Gastrocnemius medialis (tissue), 4 donors: ENCODE measurements around the gene ADARB2. TPM values are rescaled to one million over a fixed set of nuclear protein-coding genes. Genes with fewer than 3 reads are reported as not detected.

Source experiments
- ATAC-seq, 2 donors: fragments of 150-250 bp; one replicate each; pipeline ENCODE4 v1.9.1; 2016
- DNase-seq, 2 donors: peaks; one replicate each; pipeline ENCODE4 v3.0.0-alpha.2; 2019
- H3K27ac ChIP-seq, 4 donors: fragments of 200-600 bp; sonication (generic); 1 replicate in 1 of 4; 2 replicates in 3 of 4; pipeline ENCODE4 v1.5.1; 2016 to 2018; ENCODE audit warnings: mild to moderate bottlenecking in 2 of 4, moderate library complexity in 1 of 4
- H3K27me3 ChIP-seq, 3 donors: fragments of 200-600 bp; sonication (generic) in 2 of 3; 1 replicate in 1 of 3; 2 replicates in 2 of 3; pipeline versions ENCODE4 v1.5.1 to v1.6.0; 2016 to 2019; ENCODE audit warnings: mild to moderate bottlenecking in 1 of 3, moderate library complexity in 1 of 3
- H3K36me3 ChIP-seq, 2 donors: fragments of 200-600 bp; sonication (generic) in 1 of 2; one replicate each; pipeline ENCODE4 v1.5.1; 2017 to 2018
- H3K4me1 ChIP-seq, 2 donors: fragments of 200-600 bp; sonication (generic) in 1 of 2; one replicate each; pipeline ENCODE4 v1.5.1; 2016 to 2017; ENCODE audit warnings: mild to moderate bottlenecking in 2 of 2
- H3K4me3 ChIP-seq, 4 donors: fragments of 200-600 bp; sonication (generic) in 3 of 4; 1 replicate in 1 of 4; 2 replicates in 3 of 4; pipeline ENCODE4 v1.5.1; 2016 to 2019; ENCODE audit warnings: mild to moderate bottlenecking in 2 of 4
- H3K9me3 ChIP-seq, 3 donors: fragments of 200-600 bp; sonication (generic) in 2 of 3; 1 replicate in 1 of 3; 2 replicates in 2 of 3; pipeline ENCODE4 v1.5.1; 2016 to 2019
- CTCF ChIP-seq, 5 experiments: fragments of 450-650 bp in 3 of 5; fragments of 200-600 bp in 2 of 5; sonication (generic) in 2 of 5; IDR thresholded peaks in 4 of 5; conservative IDR thresholded peaks in 1 of 5; 1 replicate in 4 of 5; 2 replicates in 1 of 5; pipeline ENCODE4 v1.5.1; 2016 to 2019; ENCODE audit warnings: antibody characterized with exemption in 5 of 5, mild to moderate bottlenecking in 3 of 5, moderate library complexity in 3 of 5
- POLR2A ChIP-seq, 2 donors: fragments of 450-650 bp; IDR thresholded peaks; one replicate each; pipeline ENCODE4 v1.6.1; 2017; ENCODE audit warnings: antibody characterized with exemption in 2 of 2, mild to moderate bottlenecking in 2 of 2, moderate library complexity in 2 of 2
- in situ Hi-C, 4 donors: fragments of 200-750 bp; cut with MboI; loops; one replicate each; pipeline versions ENCODE4 v1.15.0 to v1.8.0; 2017; ENCODE audit warnings: low sequenced_read_pairs in 4 of 4
- intact Hi-C: fragments of 100-400 bp; cut with DNase I; formaldehyde crosslinking; loops from one replicate; pipeline ENCODE4 v1.15.1; 2023; ENCODE audit warnings: low total_unique reads
- total RNA-seq, 4 donors: library from RNA; depleted of rRNA; stranded (reverse); fragments of >200 nt; gene quantifications; one replicate each; pipeline versions ENCODE4 v1.1.0 to v1.2.3, GENCODE V29; 2016

ADARB2 gene
- total RNA-seq, 4 donors from 2014 or later, result 0.07 to 0.87 (median 0.10) TPM

GRCh38 chr10:1629326-1630198 lies 107.8 kb downstream of the ADARB2 start:
- H3K9me3 ChIP-seq, result no peaks in the 10 kb centered on the region
- no peak overlapping the region for H3K4me3 ChIP-seq
- in situ Hi-C loops (no loop called here), intact Hi-C loops (no loop called here)
- H3K27ac ChIP-seq, result no peak overlapping the region
- DNase-seq, result no peak
- no peaks in the 10 kb centered on the region for H3K36me3 ChIP-seq
- no peak for ATAC-seq
- TF ChIP-seq CTCF (IDR thresholded peaks at IDR 0.05 in 4 of 5, conservative IDR thresholded peaks at IDR 0.05 in 1 of 5) (no peak), POLR2A (IDR thresholded peaks at IDR 0.05) (no peak)
- no peaks in the 10 kb centered on the region for H3K27me3 ChIP-seq
- H3K4me1 ChIP-seq, result no peaks in the 10 kb centered on the region

GRCh38 chr10:1628757-1629156 lies 108.6 kb downstream of the ADARB2 start:
- TF ChIP-seq POLR2A (IDR thresholded peaks at IDR 0.05) (no peak), CTCF (IDR thresholded peaks at IDR 0.05 in 4 of 5, conservative IDR thresholded peaks at IDR 0.05 in 1 of 5) (no peak)
- no peaks in the 10 kb centered on the region for H3K4me1 ChIP-seq
- intact Hi-C loops, result no loop called here
- no peak overlapping the region for H3K4me3 ChIP-seq
- no peaks in the 10 kb centered on the region for H3K36me3 ChIP-seq
- H3K27ac ChIP-seq, result no peak overlapping the region
- DNase-seq, result no peak
- H3K27me3 ChIP-seq, result no peaks in the 10 kb centered on the region
- in situ Hi-C loops, result no loop called here
- ATAC-seq, result no peak
- H3K9me3 ChIP-seq, result no peaks in the 10 kb centered on the region

- Histone ChIP-seq H3K27me3 (no peaks in the 10 kb centered on the region), H3K36me3 (no peaks in the 10 kb centered on the region), H3K4me1 (no peaks in the 10 kb centered on the region), H3K27ac (no peak overlapping the region), H3K9me3 (no peaks in the 10 kb centered on the region), H3K4me3 (no peak overlapping the region)
- no peak for ATAC-seq
- no peak for TF ChIP-seq CTCF (IDR thresholded peaks at IDR 0.05 in 4 of 5, conservative IDR thresholded peaks at IDR 0.05 in 1 of 5)
- no peak for TF ChIP-seq POLR2A (IDR thresholded peaks at IDR 0.05)
- DNase-seq, result no peak
- in situ Hi-C loops, result no loop called here
- intact Hi-C loops, result no loop called here
These were observed 109.4 kb downstream of the ADARB2 start for GRCh38 chr10:1627945-1628344.

- H3K27me3 ChIP-seq, result no peaks in the 10 kb centered on the region
- H3K9me3 ChIP-seq, result no peaks in the 10 kb centered on the region
- H3K4me1 ChIP-seq, result no peaks in the 10 kb centered on the region
- no peak for DNase-seq
- TF ChIP-seq CTCF (IDR thresholded peaks at IDR 0.05 in 4 of 5, conservative IDR thresholded peaks at IDR 0.05 in 1 of 5) (no peak), POLR2A (IDR thresholded peaks at IDR 0.05) (no peak)
- no peak overlapping the region for H3K4me3 ChIP-seq
- in situ Hi-C loops (no loop called here), intact Hi-C loops (no loop called here)
- no peak overlapping the region for H3K27ac ChIP-seq
- ATAC-seq, result no peak
- no peaks in the 10 kb centered on the region for H3K36me3 ChIP-seq
These were observed 110.5 kb downstream of the ADARB2 start for GRCh38 chr10:1626835-1627234.
